ENCODE results near the gene HRH2.

Gene HRH2

GRCh38 chr5:175742290-175742994 lies 84.6 kb downstream of the HRH2 start:
- no peak for DNase-seq

GRCh38 chr5:175743676-175744210 lies 85.9 kb downstream of the HRH2 start:
- DNase-seq, result no peak

- no peak for DNase-seq
Observed at GRCh38 chr5:175745210-175745609, 87.3 kb downstream of the HRH2 start.

DNA sequence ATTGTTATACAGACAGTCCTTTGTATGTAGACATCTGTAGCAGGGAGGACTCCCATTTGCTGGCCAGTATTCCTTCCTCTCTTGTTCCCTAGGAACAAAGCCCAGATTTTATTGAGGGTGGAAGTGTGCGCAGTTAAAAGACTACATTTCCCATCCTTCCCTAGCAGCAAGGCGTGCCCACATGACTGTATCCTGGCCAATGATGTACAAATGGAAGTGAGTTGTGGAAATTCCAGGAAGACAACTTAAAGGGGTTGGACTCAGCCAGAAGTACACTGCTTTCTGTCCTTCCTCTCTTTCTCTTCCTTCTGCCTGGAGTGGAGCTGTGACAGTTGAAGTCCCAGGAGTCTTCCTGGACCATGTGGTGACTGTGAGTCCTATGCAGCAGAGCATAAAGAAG lies 89.0 kb downstream of the HRH2 start:
- DNase-seq, result peak; percentile 30 to 48 (median 43)

DNA sequence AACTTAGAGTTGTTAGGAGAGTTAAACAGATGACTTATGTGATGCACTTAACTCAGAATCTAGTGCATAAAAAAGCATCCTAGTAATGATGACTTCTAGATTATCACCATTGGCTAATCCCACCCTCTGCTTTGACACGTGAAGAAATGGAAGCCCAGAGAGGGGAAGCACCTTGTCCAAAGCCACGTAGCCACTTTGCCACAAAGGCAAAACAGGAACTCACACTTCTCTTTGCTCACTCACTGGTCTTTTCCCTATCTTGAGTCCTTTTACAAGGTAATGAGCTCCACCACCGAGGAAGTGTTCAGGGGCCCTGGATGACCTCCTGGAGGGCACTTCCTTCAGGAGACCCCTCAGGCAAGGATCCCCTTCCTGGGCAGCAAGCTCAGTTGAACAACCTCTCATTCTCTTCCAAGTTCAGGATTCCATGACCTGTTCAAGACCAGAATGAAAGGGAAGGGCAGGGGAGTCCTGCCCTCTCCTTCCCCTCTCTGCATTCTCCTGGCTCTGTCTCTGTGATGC lies 89.7 kb downstream of the HRH2 start:
- DNase-seq, result peak in 1 of 3 donors; percentile 15

GRCh38 chr5:175748650-175749049 lies 90.8 kb downstream of the HRH2 start:
- no peak for DNase-seq

GRCh38 chr5:175749591-175749990 lies 91.7 kb downstream of the HRH2 start:
- no peak for DNase-seq

- no peak for DNase-seq
Observed at GRCh38 chr5:175750511-175750931, 92.7 kb downstream of the HRH2 start.

DNA sequence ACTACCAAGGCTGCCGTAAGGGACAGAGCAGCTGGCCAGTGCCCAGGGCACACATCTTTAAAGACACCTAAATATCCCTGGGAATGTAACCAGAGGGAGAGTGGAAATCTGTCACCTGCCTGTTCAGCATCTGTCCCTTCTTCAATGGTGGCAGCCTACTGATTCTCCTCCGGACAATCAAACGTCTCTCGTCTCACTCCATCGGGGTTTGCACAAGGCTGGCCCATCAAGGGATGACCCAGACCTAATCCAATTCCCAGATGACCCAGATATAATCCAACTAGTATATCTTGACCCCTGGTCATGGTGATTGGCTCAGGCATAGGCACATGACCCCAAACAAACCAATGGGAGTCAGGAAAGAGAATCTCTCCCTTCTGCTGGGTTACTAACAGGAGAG lies 93.5 kb downstream of the HRH2 start:
- DNase-seq, result no peak

DNA sequence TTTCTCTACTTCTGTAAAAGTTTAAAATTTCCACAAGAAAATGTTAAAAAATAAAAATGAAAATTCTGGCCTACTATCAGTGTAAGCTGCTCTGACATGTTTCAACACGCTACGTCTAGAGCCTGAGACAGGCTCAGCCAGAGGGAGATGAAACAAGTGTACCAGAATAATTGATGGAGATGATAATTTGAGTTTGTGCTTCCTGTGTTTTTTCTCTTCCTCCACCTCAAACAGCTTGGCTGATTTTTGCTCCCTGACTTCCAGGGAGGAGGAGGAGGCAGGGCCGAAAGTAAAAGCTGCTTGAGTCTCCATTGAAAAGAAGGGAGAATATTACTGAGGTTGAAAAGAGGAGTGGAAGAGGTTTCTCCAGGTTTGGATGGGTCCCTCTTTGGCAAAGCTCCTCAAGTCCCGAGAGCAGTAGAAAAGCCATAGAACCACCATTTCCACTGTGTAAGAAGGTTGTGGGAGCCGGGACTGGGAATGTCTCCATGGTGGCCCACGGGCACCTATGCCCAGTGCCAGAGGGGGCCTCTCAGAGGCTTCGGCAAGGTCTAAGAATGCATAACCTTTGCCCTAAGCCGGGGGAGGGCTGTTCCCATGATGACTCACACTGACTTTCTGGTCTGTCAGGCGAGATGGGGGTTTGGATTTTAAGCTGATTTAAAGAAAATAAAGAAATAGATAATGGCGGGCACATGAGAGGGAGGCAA lies 95.1 kb downstream of the HRH2 start:
- DNase-seq, result no peak

GRCh38 chr5:175753536-175754402 lies 95.9 kb downstream of the HRH2 start:
- DNase-seq, result no peak

DNA sequence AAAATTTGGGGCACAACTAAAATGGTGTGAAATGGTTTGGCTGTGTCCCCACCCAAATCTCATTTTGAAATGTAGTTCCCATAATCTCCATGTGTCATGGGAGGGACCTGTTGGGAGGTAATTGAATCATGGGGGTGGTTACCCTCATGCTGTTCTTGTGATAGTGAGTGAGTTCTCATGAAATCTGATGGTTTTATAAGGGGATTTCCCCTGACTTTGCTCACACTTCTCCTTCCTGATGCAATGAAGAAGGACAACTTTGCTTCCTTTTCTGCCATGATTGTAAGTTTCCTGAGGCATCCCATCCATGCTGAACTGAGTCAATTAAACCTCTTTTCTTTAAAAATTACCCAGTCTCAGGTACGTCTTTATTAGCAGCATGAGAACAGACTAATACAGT lies 102.1 kb downstream of the HRH2 start:
- peak; percentile 42 to 77 (median 65) for DNase-seq

Measured in suppressor macrophage treated with lipopolysaccharide for 1 hour (primary cell).